IMR-90 (cell line): ENCODE measurements around the gene STK33. TPM values are rescaled to one million over a fixed set of nuclear protein-coding genes. Genes with fewer than 3 reads are reported as not detected.

Experiments used
- ATAC-seq: fragments of 200-7000 bp; cut with Tn5 transposase; 2 replicates; pipeline ENCODE4 v1.9.1; 2020; ENCODE audit warnings: low read depth, mild to moderate bottlenecking, moderate library complexity
- BruUV-seq: library from RNA; stranded (reverse); fragments of 400-500 nt; replicated peaks from 2 replicates; lab custom pipeline; 2021; lab: Mats Ljungman, UMichigan
- CTCF ChIA-PET: fragments of 300-600 bp; formaldehyde crosslinking; extraction: SDS; loops from one replicate; lab custom pipeline; 2021; ENCODE audit warnings: antibody characterized with exemption; lab: Yijun Ruan, JAX
- POLR2A ChIA-PET: fragments of 300-600 bp; sonication (Branson Sonifier 250); formaldehyde crosslinking; loops from one replicate; lab custom pipeline; 2022; ENCODE audit warnings: antibody characterized with exemption; ENCODE audit not compliant: unreplicated experiment; lab: Charles Lee
- DNase-seq: peaks from one replicate; pipeline ENCODE4 v3.0.0; 2013
- H2AFZ ChIP-seq: replicated peaks from 2 replicates; pipeline ENCODE3; 2013; ENCODE audit warnings: low read length, mild to moderate bottlenecking; ENCODE audit not compliant: poor library complexity
- H2AK5ac ChIP-seq: 2 replicates; pipeline ENCODE4 v1.6.1; 2013; ENCODE audit warnings: low read depth, low read length, inconsistent platforms
- H2AK9ac ChIP-seq: replicated peaks from 2 replicates; pipeline ENCODE3; 2013; ENCODE audit warnings: mild to moderate bottlenecking, low read depth, low read length, moderate library complexity; ENCODE audit not compliant: poor library complexity
- H2BK120ac ChIP-seq: 2 replicates; pipeline ENCODE4 v1.6.1; 2013; ENCODE audit warnings: low read depth, low read length, inconsistent platforms
- H2BK15ac ChIP-seq: 3 replicates; pipeline ENCODE4 v1.6.1; 2013; ENCODE audit warnings: low read depth, low read length, inconsistent platforms
- H2BK20ac ChIP-seq: 2 replicates; pipeline ENCODE4 v1.6.1; 2013; ENCODE audit warnings: low read depth, mild to moderate bottlenecking, inconsistent platforms, low read length, moderate library complexity
- H2BK5ac ChIP-seq: 2 replicates; pipeline ENCODE4 v1.6.1; 2013; ENCODE audit warnings: mild to moderate bottlenecking, low read depth, low read length, inconsistent platforms; ENCODE audit not compliant: poor library complexity, severe bottlenecking
- H3K14ac ChIP-seq: replicated peaks from 2 replicates; pipeline ENCODE4 v1.6.1; 2013; ENCODE audit warnings: low read depth, low read length, inconsistent platforms
- H3K18ac ChIP-seq: 2 replicates; pipeline ENCODE4 v1.6.1; 2013; ENCODE audit warnings: low read depth, low read length, control low read depth
- H3K23ac ChIP-seq: 2 replicates; pipeline ENCODE4 v1.6.1; 2013; ENCODE audit warnings: low read depth, low read length, inconsistent platforms
- H3K27ac ChIP-seq: 2 replicates; pipeline ENCODE4 v1.5.1; 2013; ENCODE audit warnings: mild to moderate bottlenecking, control low read depth, low read length; ENCODE audit not compliant: insufficient read depth
- H3K27me3 ChIP-seq: 2 replicates; pipeline ENCODE4 v1.6.1; 2013; ENCODE audit warnings: low read length; ENCODE audit not compliant: control insufficient read depth, insufficient read depth
- H3K36me3 ChIP-seq: 2 replicates; pipeline ENCODE4 v1.6.1; 2013; ENCODE audit warnings: low read length, mixed read lengths; ENCODE audit not compliant: control insufficient read depth, insufficient read depth
- H3K4ac ChIP-seq: 2 replicates; pipeline ENCODE4 v1.6.1; 2013; ENCODE audit warnings: low read depth, low read length, inconsistent platforms
- H3K4me1 ChIP-seq: 2 replicates; pipeline ENCODE4 v1.6.1; 2013; ENCODE audit warnings: low read length, mixed read lengths; ENCODE audit not compliant: control insufficient read depth, insufficient read depth
- H3K4me2 ChIP-seq: 2 replicates; pipeline ENCODE4 v1.6.1; 2013; ENCODE audit warnings: low read depth, mild to moderate bottlenecking, control low read depth, low read length, moderate library complexity
- H3K4me3 ChIP-seq: 2 replicates; pipeline ENCODE4 v1.5.1; 2013; ENCODE audit warnings: low read depth, mild to moderate bottlenecking, control low read depth, low read length, moderate library complexity; ENCODE audit not compliant: insufficient read depth
- H3K56ac ChIP-seq: 2 replicates; pipeline ENCODE4 v1.6.1; 2013; ENCODE audit warnings: low read length, inconsistent platforms; ENCODE audit not compliant: insufficient read depth; ENCODE audit errors: extremely low read depth
- H3K79me1 ChIP-seq, 2 experiments: 2 replicates each; pipeline ENCODE4 v1.6.1; 2013; ENCODE audit warnings: low read length in 2 of 2, inconsistent platforms in 1 of 2, low read depth in 1 of 2
- H3K9ac ChIP-seq: 2 replicates; pipeline ENCODE4 v1.6.1; 2013; ENCODE audit warnings: low read depth, low read length, control low read depth
- H3K9me1 ChIP-seq: 2 replicates; pipeline ENCODE4 v1.6.1; 2013; ENCODE audit warnings: low read length, inconsistent platforms; ENCODE audit not compliant: insufficient read depth
- H3K9me3 ChIP-seq: 2 replicates; pipeline ENCODE4 v1.6.1; 2013; ENCODE audit warnings: low read length; ENCODE audit not compliant: control insufficient read depth, insufficient read depth
- H4K20me1 ChIP-seq: 2 replicates; pipeline ENCODE4 v1.6.1; 2013; ENCODE audit warnings: low read length, inconsistent platforms; ENCODE audit not compliant: insufficient read depth
- H4K5ac ChIP-seq: 2 replicates; pipeline ENCODE4 v1.6.1; 2013; ENCODE audit warnings: mild to moderate bottlenecking, low read depth, low read length, control low read depth
- H4K8ac ChIP-seq, 2 experiments: 2 replicates each; pipeline ENCODE4 v1.6.1; 2013; ENCODE audit warnings: low read depth in 2 of 2, low read length in 2 of 2, control low read depth in 1 of 2, inconsistent platforms in 1 of 2
- H4K91ac ChIP-seq: 2 replicates; pipeline ENCODE4 v1.6.1; 2013; ENCODE audit warnings: low read depth, low read length, inconsistent platforms; ENCODE audit not compliant: insufficient read depth
- BHLHE40 ChIP-seq: fragments of 150-350 bp; IDR thresholded peaks from 2 replicates; pipeline ENCODE4 v1.6.1; 2016; ENCODE audit warnings: mild to moderate bottlenecking, low read depth, low read length
- CEBPB ChIP-seq: IDR thresholded peaks from 2 replicates; pipeline ENCODE4 v1.6.1; 2012; ENCODE audit warnings: low read depth, low read length, improper control_type of control experiment
- CHD1 ChIP-seq: IDR thresholded peaks from 2 replicates; pipeline ENCODE4 v1.6.1; 2012; ENCODE audit warnings: low read depth, low read length, improper control_type of control experiment
- FOS ChIP-seq: fragments of 150-350 bp; IDR thresholded peaks from 2 replicates; pipeline ENCODE4 v1.6.1; 2016; ENCODE audit warnings: low read depth, low read length
- MAFK ChIP-seq: IDR thresholded peaks from 2 replicates; pipeline ENCODE4 v1.6.1; 2012; ENCODE audit warnings: low read depth, low read length, improper control_type of control experiment
- MAZ ChIP-seq: IDR thresholded peaks from 2 replicates; pipeline ENCODE4 v1.6.1; 2012; ENCODE audit warnings: low read depth, mild to moderate bottlenecking, low read length, improper control_type of control experiment, moderate library complexity, borderline replicate concordance
- MXI1 ChIP-seq: IDR thresholded peaks from 2 replicates; pipeline ENCODE4 v1.6.1; 2012; ENCODE audit warnings: low read depth, mild to moderate bottlenecking, low read length, moderate library complexity, borderline replicate concordance
- NFE2L2 ChIP-seq: fragments of 150-350 bp; IDR thresholded peaks from 2 replicates; pipeline ENCODE4 v1.6.1; 2016; ENCODE audit warnings: low read depth, mild to moderate bottlenecking, low read length
- POLR2A ChIP-seq: IDR thresholded peaks from 2 replicates; pipeline ENCODE4 v1.6.1; 2012; ENCODE audit warnings: mild to moderate bottlenecking, low read depth, low read length
- RAD21 ChIP-seq: IDR thresholded peaks from 2 replicates; pipeline ENCODE4 v1.6.1; 2012; ENCODE audit warnings: low read length, improper control_type of control experiment
- RCOR1 ChIP-seq: IDR thresholded peaks from 2 replicates; pipeline ENCODE4 v1.6.1; 2012; ENCODE audit warnings: mild to moderate bottlenecking, low read length, improper control_type of control experiment; ENCODE audit not compliant: insufficient replicate concordance
- RFX5 ChIP-seq: IDR thresholded peaks from 2 replicates; pipeline ENCODE4 v1.8.0; 2012; ENCODE audit warnings: low read depth, mild to moderate bottlenecking, low read length, moderate library complexity
- SMC3 ChIP-seq: fragments of 150-350 bp; IDR thresholded peaks from 2 replicates; pipeline ENCODE4 v1.6.1; 2016; ENCODE audit warnings: low read depth, mild to moderate bottlenecking, antibody characterized with exemption, low read length, moderate library complexity
- WGBS, 2 experiments: methylation state at CpG; one replicate each; pipeline versions ENCODE4 v1.1.5 to v1.1.7; 2013; ENCODE audit warnings: missing lambda C conversion rate in 2 of 2; ENCODE audit not compliant: insufficient read length in 1 of 2; ENCODE audit errors: extremely low coverage in 2 of 2; 5-methylcytosine and 5-hydroxymethylcytosine counted together
- dilution Hi-C: fragments of 300-500 bp; cut with HindIII; formaldehyde crosslinking; loops from one replicate; pipeline ENCODE4 v1.14.3; 2018; ENCODE audit warnings: low sequenced_read_pairs; ENCODE audit not compliant: unreplicated experiment
- in situ Hi-C: fragments of 300-500 bp; cut with MboI; formaldehyde crosslinking; loops from 3 replicates; pipeline ENCODE4 v1.14.3; 2019; ENCODE audit warnings: low sequenced_read_pairs, inconsistent platforms, mixed read lengths
- intact Hi-C: fragments of 100-400 bp; cut with micrococcal nuclease; formaldehyde crosslinking; loops from 2 replicates; pipeline ENCODE4 v1.10.0; 2022
- polyA plus RNA-seq, 3 experiments: library from polyadenylated mRNA; depleted of rRNA; stranded (reverse); fragments of >200 nt; gene quantifications; 2 replicates each; pipeline ENCODE4 v1.2.3, GENCODE V29; 2012; ENCODE audit warnings: low replicate concordance in 1 of 3
- total RNA-seq: library from RNA; depleted of rRNA; stranded (reverse); fragments of >200 nt; gene quantifications from 2 replicates; pipeline ENCODE4 v1.2.3, GENCODE V29; 2012
- TF ChIP-seq, protein P1 (sequence below): conservative IDR thresholded peaks from 2 replicates; pipeline ENCODE4 v1.5.1; 2012; ENCODE audit warnings: mild to moderate bottlenecking, low read depth, low read length, improper control_type of control experiment
- TF ChIP-seq, protein P2 (sequence below): fragments of 150-350 bp; IDR thresholded peaks from 2 replicates; pipeline ENCODE4 v1.6.1; 2017; ENCODE audit warnings: mild to moderate bottlenecking, antibody characterized with exemption, low read length, low read depth
- TF ChIP-seq, protein P3 (sequence below): fragments of 150-350 bp; IDR thresholded peaks from 2 replicates; pipeline ENCODE4 v1.6.1; 2016; ENCODE audit warnings: low read depth, mild to moderate bottlenecking, low read length, moderate library complexity, borderline replicate concordance

STK33 gene
- total and polyA plus RNA-seq, 2 of the 4 experiments (the other 2 are of a cell fraction): 2.3 to 2.6 TPM

DNA sequence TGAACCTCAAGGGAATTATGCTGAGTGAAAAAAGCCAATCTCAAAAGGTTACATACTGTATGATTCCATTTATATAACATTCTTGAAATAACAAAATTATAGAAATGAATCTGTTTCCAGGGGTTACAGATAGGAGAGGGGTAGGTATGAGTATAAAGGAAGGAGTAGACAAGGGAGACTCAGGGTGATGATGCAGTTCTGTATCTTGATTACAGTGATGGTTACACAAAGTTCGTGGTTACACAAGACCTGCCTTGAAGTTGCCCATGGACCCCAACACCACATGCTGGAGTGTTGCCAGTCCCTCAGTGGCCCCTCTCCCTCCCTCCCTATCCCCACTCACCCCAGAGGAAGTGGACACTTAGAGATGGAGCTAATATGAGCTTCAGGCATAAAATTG, 20.3 kb downstream of the STK33 start:
- Histone ChIP-seq H3K56ac (no peak overlapping the region), H2BK20ac (no peak overlapping the region), H3K9me3 (no peaks in the 10 kb centered on the region), H3K9me1 (no peaks in the 10 kb centered on the region), H4K8ac (no peak overlapping the region), H3K9ac (no peak overlapping the region), H3K79me1 (no peaks in the 10 kb centered on the region), H2AK9ac (no peak overlapping the region), H3K36me3 (no peaks in the 10 kb centered on the region), H2BK120ac (no peak overlapping the region), H3K4me1 (no peaks in the 10 kb centered on the region), H3K4me2 (no peak overlapping the region), H3K14ac (no peak overlapping the region), H4K20me1 (no peaks in the 10 kb centered on the region), H3K27ac (no peak overlapping the region), H3K4me3 (no peak overlapping the region), H3K18ac (no peak overlapping the region), H3K4ac (no peak overlapping the region), H2AK5ac (no peak overlapping the region; the same call in 1 of the 2 replicates), H3K23ac (no peak overlapping the region), H2AFZ (no peak overlapping the region), H4K91ac (no peak overlapping the region), H4K5ac (no peak overlapping the region), H2BK15ac (no peak overlapping the region), H3K27me3 (no peaks in the 10 kb centered on the region), H2BK5ac (no peak overlapping the region)
- ATAC-seq (no peak), DNase-seq (no peak)
- WGBS, 2 experiments: no CpG with 5 or more reads among the region's 1 CpG
- TF ChIP-seq FOS (no peak), CHD1 (no peak), POLR2A (no peak), BHLHE40 (no peak), MXI1 (no peak), CEBPB (no peak), RCOR1 (no peak), NFE2L2 (no peak), SMC3 (no peak), MAZ (no peak), RAD21 (no peak), RFX5 (no peak), MAFK (no peak)
- TF ChIP-seq, protein P1, sequence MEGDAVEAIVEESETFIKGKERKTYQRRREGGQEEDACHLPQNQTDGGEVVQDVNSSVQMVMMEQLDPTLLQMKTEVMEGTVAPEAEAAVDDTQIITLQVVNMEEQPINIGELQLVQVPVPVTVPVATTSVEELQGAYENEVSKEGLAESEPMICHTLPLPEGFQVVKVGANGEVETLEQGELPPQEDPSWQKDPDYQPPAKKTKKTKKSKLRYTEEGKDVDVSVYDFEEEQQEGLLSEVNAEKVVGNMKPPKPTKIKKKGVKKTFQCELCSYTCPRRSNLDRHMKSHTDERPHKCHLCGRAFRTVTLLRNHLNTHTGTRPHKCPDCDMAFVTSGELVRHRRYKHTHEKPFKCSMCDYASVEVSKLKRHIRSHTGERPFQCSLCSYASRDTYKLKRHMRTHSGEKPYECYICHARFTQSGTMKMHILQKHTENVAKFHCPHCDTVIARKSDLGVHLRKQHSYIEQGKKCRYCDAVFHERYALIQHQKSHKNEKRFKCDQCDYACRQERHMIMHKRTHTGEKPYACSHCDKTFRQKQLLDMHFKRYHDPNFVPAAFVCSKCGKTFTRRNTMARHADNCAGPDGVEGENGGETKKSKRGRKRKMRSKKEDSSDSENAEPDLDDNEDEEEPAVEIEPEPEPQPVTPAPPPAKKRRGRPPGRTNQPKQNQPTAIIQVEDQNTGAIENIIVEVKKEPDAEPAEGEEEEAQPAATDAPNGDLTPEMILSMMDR: no peak
- TF ChIP-seq, protein P2, sequence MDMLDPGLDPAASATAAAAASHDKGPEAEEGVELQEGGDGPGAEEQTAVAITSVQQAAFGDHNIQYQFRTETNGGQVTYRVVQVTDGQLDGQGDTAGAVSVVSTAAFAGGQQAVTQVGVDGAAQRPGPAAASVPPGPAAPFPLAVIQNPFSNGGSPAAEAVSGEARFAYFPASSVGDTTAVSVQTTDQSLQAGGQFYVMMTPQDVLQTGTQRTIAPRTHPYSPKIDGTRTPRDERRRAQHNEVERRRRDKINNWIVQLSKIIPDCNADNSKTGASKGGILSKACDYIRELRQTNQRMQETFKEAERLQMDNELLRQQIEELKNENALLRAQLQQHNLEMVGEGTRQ: no peak
- TF ChIP-seq, protein P3, sequence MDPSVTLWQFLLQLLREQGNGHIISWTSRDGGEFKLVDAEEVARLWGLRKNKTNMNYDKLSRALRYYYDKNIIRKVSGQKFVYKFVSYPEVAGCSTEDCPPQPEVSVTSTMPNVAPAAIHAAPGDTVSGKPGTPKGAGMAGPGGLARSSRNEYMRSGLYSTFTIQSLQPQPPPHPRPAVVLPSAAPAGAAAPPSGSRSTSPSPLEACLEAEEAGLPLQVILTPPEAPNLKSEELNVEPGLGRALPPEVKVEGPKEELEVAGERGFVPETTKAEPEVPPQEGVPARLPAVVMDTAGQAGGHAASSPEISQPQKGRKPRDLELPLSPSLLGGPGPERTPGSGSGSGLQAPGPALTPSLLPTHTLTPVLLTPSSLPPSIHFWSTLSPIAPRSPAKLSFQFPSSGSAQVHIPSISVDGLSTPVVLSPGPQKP: no peak
- CTCF ChIA-PET: no interaction called here
- intact Hi-C loops: no loop called here
- POLR2A ChIA-PET: no interaction called here
- dilution Hi-C loops: no loop called here
- in situ Hi-C loops: no loop called here
- BruUV-seq: no TSS peak
